Measurements from ENCODE around the gene NWD2.

Gene NWD2

DNA sequence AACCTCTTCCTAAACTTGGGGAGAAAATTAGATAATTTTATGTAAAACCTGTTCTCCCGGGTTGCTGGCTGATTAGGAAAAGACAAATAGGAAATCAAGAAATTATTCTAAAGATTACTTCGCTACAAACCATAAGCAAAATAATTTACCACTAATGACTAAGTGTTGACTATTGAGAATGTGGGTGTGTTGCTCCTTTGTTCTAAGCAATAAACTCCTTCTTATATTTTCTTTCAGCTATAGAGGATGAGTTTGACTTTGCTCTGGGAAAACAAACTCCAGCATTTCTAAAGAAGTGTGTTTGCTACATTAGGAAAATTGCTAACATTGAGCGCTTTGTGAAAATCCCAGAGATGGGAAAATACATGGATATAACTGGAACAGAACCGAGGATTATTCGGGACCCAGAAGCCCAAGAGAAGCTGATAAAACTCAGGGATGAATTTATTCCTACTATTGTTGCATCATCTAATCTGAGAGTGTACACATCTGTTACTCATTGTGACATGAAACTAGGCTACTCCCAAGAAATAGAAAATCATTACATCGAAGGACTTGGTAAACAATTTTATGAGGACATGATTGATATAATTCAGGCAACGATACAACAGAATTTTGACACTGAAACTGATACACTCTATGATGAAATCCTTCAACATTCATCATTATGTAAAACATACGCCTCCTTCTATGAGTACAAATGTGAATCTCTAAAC, 194.2 kb downstream of the NWD2 start:
- POLR2A ChIA-PET = no interaction called here
- no peak for DNase-seq (ENCODE audit: low read depth, low spot score)
- CTCF ChIA-PET = interaction anchor here (1.1 kb wide), 1 partner anchor 128 kb away, joined by 7 read pairs; no protein-coding TSS in a partner anchor
- TF ChIP-seq, protein P1, sequence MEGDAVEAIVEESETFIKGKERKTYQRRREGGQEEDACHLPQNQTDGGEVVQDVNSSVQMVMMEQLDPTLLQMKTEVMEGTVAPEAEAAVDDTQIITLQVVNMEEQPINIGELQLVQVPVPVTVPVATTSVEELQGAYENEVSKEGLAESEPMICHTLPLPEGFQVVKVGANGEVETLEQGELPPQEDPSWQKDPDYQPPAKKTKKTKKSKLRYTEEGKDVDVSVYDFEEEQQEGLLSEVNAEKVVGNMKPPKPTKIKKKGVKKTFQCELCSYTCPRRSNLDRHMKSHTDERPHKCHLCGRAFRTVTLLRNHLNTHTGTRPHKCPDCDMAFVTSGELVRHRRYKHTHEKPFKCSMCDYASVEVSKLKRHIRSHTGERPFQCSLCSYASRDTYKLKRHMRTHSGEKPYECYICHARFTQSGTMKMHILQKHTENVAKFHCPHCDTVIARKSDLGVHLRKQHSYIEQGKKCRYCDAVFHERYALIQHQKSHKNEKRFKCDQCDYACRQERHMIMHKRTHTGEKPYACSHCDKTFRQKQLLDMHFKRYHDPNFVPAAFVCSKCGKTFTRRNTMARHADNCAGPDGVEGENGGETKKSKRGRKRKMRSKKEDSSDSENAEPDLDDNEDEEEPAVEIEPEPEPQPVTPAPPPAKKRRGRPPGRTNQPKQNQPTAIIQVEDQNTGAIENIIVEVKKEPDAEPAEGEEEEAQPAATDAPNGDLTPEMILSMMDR (IDR thresholded peaks at IDR 0.05; ENCODE audit: insufficient read depth, low read length, missing control alignments) = no peak
- H3K4me3 ChIP-seq (ENCODE audit: low read depth, low read length) = no peak overlapping the region

DNA sequence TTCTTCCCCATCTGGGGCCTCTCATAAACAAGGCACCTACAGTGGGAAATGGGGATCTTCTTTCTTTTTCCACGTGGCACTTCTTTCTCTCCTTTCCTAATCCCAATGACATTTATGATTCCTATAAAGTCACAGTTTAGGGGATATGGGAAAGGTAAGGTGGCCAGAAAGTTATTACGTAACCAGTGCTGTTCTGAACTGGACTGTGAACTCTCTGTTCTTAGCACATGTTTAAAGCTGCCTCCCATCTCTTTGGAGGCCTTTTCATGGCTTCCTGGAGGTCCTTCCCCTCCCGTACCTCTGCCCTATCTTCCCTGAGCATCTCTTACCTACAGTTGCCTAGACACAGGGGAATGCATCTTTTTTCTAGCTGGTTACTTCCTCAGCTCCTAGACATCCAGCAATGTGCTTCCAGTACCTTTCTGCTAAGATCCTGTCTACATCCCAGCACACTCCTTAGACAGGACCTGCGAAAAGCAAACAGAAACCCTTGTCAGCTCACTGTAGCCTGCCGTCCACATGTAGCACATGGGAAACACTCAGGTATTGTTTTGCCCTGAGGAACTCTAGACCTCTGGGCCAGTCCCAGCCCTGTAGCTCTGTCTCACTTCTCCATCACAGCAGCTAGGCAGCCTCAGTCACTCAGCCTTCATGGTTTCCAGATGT, 195.4 kb downstream of the NWD2 start:
- ChIA-PET POLR2A (no interaction called here), CTCF (interaction anchor here (1.1 kb wide), 1 partner anchor 127 kb away, joined by 7 read pairs; no protein-coding TSS in a partner anchor)
- TF ChIP-seq, protein P1 (IDR thresholded peaks at IDR 0.05; ENCODE audit: insufficient read depth, low read length, missing control alignments) = no peak
- DNase-seq (ENCODE audit: low read depth, low spot score) = no peak
- no peak overlapping the region for H3K4me3 ChIP-seq (ENCODE audit: low read depth, low read length)

DNA sequence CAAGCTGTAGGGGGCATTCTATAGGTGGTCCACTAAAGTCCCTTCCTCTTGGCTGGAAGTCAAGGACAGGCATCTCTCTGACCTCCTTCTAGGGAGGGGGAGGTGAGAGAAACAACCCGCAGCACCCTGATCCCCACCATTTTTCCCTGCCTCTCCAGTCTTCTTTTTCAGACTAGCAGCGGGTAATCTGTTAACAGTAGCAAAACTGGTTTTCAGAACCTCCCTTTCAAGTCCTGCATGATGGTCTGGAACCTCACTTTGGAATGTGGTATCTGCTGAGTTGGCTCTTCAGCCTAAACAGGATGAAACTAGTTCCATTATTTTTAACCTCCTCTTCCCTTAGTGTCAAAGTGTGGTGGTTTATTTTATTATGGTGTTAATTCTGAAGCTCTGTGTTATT, 196.0 kb downstream of the NWD2 start:
- TF ChIP-seq, protein P1 (IDR thresholded peaks at IDR 0.05; ENCODE audit: insufficient read depth, low read length, missing control alignments) = no peak
- ChIA-PET POLR2A (no interaction called here), CTCF (no interaction called here)
- H3K4me3 ChIP-seq (ENCODE audit: low read depth, low read length) = no peak overlapping the region
- no peak for DNase-seq (ENCODE audit: low read depth, low spot score)

DNA sequence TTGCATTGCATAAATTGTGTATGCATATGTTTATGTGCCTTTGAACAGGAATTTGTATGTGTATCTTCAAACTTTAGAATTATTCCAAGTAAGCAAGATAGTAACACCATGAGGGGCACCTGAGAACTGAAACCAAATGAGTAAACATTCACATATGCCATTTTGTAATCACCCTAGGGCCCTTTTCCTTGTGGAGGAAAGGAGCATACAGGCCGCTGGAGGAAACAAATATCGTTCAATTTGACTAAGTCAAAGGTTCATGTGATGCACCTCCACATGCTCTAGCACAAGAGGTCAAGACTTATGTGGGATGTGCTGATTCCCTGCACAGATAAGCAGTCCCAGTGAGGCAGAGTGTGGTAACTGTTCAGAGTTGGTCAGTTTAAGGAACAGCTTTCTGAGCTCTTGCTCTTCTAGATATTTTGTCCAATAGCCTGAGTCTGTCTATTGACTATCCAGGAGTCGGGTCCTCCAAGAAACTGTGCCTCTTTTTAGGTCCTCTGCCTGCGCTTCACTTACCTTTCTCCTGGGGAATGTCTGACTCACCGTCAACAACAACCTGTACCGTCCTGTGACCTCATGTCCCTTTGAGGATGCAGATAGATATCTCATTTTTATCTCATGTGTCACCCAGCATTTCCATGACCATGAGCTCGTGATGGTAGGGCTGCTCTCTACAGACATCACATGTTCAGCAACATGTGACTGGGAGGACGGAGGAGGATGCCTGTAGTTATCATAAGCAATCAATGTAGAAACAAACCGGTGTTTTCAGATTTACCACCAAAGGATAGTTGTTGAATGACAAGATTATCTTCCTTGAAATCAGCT, 196.9 kb downstream of the NWD2 start:
- ChIA-PET CTCF (no interaction called here), POLR2A (no interaction called here)
- H3K4me3 ChIP-seq (ENCODE audit: low read depth, low read length) = no peak overlapping the region
- no peak for DNase-seq (ENCODE audit: low read depth, low spot score)
- TF ChIP-seq, protein P1 (IDR thresholded peaks at IDR 0.05; ENCODE audit: insufficient read depth, low read length, missing control alignments) = no peak

DNA sequence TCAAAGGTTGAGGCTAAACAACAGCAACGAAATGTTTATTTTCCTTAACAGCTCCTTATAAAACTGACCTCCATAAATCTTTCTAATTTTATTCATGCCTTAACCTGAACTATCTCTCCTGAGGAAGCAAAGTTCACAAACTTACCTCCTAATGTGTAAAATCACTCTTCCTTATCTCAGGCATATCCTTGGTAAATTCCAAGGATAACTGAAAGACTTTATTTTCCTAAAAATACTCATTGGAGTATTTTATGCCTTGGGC, 197.4 kb downstream of the NWD2 start:
- H3K4me3 ChIP-seq (ENCODE audit: low read depth, low read length) = no peak overlapping the region
- ChIA-PET POLR2A (no interaction called here), CTCF (interaction anchor here (1.4 kb wide), 1 partner anchor 18 kb away, joined by 3 read pairs; no protein-coding TSS in a partner anchor)
- TF ChIP-seq, protein P1 (IDR thresholded peaks at IDR 0.05; ENCODE audit: insufficient read depth, low read length, missing control alignments) = no peak
- no peak for DNase-seq (ENCODE audit: low read depth, low spot score)

DNA sequence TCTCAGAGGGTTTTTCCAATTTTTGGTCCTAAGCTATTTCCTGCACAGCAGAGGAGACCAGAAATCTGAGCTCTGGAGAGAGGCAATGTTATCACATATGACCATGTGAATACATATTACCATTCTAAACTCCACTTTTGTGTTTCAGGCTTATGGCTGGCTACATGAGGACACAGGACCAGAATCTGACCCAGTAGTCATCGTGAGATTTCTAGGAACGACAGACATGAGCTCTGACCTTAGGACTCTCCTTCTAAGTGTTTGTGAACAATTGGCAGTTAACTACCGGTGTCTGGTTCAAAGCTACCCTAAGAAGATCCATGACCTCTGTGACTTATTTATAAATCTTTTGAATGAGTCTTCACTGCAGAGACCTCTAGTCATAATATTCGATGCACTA, 198.6 kb downstream of the NWD2 start:
- TF ChIP-seq, protein P1 (IDR thresholded peaks at IDR 0.05; ENCODE audit: insufficient read depth, low read length, missing control alignments) = no peak
- no peak for DNase-seq (ENCODE audit: low read depth, low spot score)
- ChIA-PET CTCF (interaction anchor here (1.4 kb wide), 1 partner anchor 19 kb away, joined by 3 read pairs; no protein-coding TSS in a partner anchor), POLR2A (no interaction called here)
- no peak overlapping the region for H3K4me3 ChIP-seq (ENCODE audit: low read depth, low read length)

Data from AG04449 (cell line).